ENCODE measurements around the gene VPS13D.

- no peak for TF ChIP-seq REST (IDR thresholded peaks at IDR 0.05; ENCODE audit: low read depth, low read length)
- TF ChIP-seq CTCF (IDR thresholded peaks at IDR 0.05): no peak
- TF ChIP-seq POLR2AphosphoS5 (IDR thresholded peaks at IDR 0.05; ENCODE audit: low read depth, low read length): no peak
- TF ChIP-seq FOXJ3 (CRISPR knock-in tag; IDR thresholded peaks at IDR 0.05): no peak
- no peak for TF ChIP-seq TEAD4 (IDR thresholded peaks at IDR 0.05; ENCODE audit: borderline replicate concordance, insufficient read depth)
- no peak for TF ChIP-seq ZBTB33 (IDR thresholded peaks at IDR 0.05; ENCODE audit: borderline replicate concordance, low read depth)
- no peak for TF ChIP-seq MAX (IDR thresholded peaks at IDR 0.05; ENCODE audit: low read depth)
Measured at GRCh38 chr1:12513181-12513580, 283.4 kb downstream of the VPS13D start.

All from SK-N-SH (cell line).